Panc1 (cell line): ENCODE results near the gene SMCHD1.

Experiments
- POLR2AphosphoS5 ChIP-seq: IDR thresholded peaks from 2 replicates; pipeline ENCODE4 v1.6.1; 2012; ENCODE audit warnings: mild to moderate bottlenecking, low read depth, low read length, moderate library complexity
- SIN3A ChIP-seq: IDR thresholded peaks from 2 replicates; pipeline ENCODE4 v1.6.1; 2012; ENCODE audit warnings: low read depth, mild to moderate bottlenecking, low read length, moderate library complexity, borderline replicate concordance; ENCODE audit not compliant: insufficient read depth
- TCF7L2 ChIP-seq: IDR thresholded peaks from 2 replicates; pipeline ENCODE4 v1.6.1; 2011; ENCODE audit warnings: mild to moderate bottlenecking, low read depth, low read length, inconsistent platforms
- TF ChIP-seq, protein P1 (sequence below), 2 experiments: IDR thresholded peaks; 2 replicates each; pipeline ENCODE4 v1.6.1; 2011 to 2012; ENCODE audit warnings: low read depth in 2 of 2, control low read depth in 1 of 2, low read length in 1 of 2, mild to moderate bottlenecking in 1 of 2, moderate library complexity in 1 of 2; ENCODE audit not compliant: insufficient read depth in 1 of 2
- TF ChIP-seq, protein P2 (sequence below): fragments of 450-650 bp; IDR thresholded peaks from 2 replicates; pipeline ENCODE4 v1.5.1; 2017; ENCODE audit warnings: mild to moderate bottlenecking

DNA sequence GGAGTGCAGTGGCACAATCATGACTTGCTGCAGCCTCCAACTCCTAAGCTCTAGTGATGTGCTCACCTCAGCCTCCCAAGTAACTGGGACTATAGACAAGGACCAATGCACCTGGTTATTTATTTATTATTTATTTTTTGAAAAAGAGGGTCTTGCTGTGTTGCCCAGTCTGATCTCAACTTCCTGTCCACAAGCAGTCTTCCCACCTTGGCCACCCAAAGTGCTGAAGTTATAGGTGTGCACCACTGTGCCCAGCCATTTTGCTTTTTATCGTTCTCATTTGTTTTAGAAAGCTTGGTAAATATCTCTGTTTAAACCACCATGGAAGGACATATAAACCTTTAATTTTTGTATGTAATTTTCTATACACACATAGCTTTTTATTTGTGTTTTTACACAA, 74.2 kb downstream of the SMCHD1 start:
- TF ChIP-seq, protein P1, sequence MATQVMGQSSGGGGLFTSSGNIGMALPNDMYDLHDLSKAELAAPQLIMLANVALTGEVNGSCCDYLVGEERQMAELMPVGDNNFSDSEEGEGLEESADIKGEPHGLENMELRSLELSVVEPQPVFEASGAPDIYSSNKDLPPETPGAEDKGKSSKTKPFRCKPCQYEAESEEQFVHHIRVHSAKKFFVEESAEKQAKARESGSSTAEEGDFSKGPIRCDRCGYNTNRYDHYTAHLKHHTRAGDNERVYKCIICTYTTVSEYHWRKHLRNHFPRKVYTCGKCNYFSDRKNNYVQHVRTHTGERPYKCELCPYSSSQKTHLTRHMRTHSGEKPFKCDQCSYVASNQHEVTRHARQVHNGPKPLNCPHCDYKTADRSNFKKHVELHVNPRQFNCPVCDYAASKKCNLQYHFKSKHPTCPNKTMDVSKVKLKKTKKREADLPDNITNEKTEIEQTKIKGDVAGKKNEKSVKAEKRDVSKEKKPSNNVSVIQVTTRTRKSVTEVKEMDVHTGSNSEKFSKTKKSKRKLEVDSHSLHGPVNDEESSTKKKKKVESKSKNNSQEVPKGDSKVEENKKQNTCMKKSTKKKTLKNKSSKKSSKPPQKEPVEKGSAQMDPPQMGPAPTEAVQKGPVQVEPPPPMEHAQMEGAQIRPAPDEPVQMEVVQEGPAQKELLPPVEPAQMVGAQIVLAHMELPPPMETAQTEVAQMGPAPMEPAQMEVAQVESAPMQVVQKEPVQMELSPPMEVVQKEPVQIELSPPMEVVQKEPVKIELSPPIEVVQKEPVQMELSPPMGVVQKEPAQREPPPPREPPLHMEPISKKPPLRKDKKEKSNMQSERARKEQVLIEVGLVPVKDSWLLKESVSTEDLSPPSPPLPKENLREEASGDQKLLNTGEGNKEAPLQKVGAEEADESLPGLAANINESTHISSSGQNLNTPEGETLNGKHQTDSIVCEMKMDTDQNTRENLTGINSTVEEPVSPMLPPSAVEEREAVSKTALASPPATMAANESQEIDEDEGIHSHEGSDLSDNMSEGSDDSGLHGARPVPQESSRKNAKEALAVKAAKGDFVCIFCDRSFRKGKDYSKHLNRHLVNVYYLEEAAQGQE (IDR thresholded peaks at IDR 0.05; ENCODE audit: insufficient read depth in 1 of 2, low read depth in 2 of 2, low read length in 1 of 2) = no peak
- TF ChIP-seq, protein P2, sequence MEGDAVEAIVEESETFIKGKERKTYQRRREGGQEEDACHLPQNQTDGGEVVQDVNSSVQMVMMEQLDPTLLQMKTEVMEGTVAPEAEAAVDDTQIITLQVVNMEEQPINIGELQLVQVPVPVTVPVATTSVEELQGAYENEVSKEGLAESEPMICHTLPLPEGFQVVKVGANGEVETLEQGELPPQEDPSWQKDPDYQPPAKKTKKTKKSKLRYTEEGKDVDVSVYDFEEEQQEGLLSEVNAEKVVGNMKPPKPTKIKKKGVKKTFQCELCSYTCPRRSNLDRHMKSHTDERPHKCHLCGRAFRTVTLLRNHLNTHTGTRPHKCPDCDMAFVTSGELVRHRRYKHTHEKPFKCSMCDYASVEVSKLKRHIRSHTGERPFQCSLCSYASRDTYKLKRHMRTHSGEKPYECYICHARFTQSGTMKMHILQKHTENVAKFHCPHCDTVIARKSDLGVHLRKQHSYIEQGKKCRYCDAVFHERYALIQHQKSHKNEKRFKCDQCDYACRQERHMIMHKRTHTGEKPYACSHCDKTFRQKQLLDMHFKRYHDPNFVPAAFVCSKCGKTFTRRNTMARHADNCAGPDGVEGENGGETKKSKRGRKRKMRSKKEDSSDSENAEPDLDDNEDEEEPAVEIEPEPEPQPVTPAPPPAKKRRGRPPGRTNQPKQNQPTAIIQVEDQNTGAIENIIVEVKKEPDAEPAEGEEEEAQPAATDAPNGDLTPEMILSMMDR = no peak
- no peak for TF ChIP-seq POLR2AphosphoS5
- no peak for TF ChIP-seq TCF7L2
- no peak for TF ChIP-seq SIN3A
